Endothelial cell of umbilical vein (primary cell): Measurements from ENCODE around the gene IRAK1BP1.

Experiments used
- FOS ChIP-seq: IDR thresholded peaks from 2 replicates; pipeline ENCODE4 v1.6.1; 2011; ENCODE audit warnings: mild to moderate bottlenecking, low read length, moderate library complexity, borderline replicate concordance; ENCODE audit not compliant: insufficient read depth
- MAX ChIP-seq: IDR thresholded peaks from 2 replicates; pipeline ENCODE4 v1.6.1; 2011; ENCODE audit not compliant: insufficient read depth, insufficient read length
- POLR2A ChIP-seq: IDR thresholded peaks from 2 replicates; pipeline ENCODE4 v1.6.1; 2012; ENCODE audit warnings: low read depth, mild to moderate bottlenecking, control low read depth, low read length
- POLR2AphosphoS5 ChIP-seq: IDR thresholded peaks from 2 replicates; pipeline ENCODE4 v1.6.1; 2012; ENCODE audit warnings: low read depth, mild to moderate bottlenecking, control low read depth, low read length, moderate library complexity; ENCODE audit not compliant: insufficient read depth
- TF ChIP-seq, protein P1 (sequence below), 2 donors: IDR thresholded peaks; 1 replicate in 1 of 2; 2 replicates in 1 of 2; pipeline ENCODE4 v1.5.1; 2011; ENCODE audit warnings: low read length in 2 of 2, mild to moderate bottlenecking in 2 of 2, moderate library complexity in 2 of 2, control low read depth in 1 of 2, inconsistent platforms in 1 of 2, low read depth in 1 of 2; ENCODE audit not compliant: insufficient read depth in 1 of 2; ENCODE audit errors: extremely low read depth in 1 of 2

GRCh38 chr6:78875505-78875904 lies 8.2 kb downstream of the IRAK1BP1 start:
- TF ChIP-seq, protein P1, sequence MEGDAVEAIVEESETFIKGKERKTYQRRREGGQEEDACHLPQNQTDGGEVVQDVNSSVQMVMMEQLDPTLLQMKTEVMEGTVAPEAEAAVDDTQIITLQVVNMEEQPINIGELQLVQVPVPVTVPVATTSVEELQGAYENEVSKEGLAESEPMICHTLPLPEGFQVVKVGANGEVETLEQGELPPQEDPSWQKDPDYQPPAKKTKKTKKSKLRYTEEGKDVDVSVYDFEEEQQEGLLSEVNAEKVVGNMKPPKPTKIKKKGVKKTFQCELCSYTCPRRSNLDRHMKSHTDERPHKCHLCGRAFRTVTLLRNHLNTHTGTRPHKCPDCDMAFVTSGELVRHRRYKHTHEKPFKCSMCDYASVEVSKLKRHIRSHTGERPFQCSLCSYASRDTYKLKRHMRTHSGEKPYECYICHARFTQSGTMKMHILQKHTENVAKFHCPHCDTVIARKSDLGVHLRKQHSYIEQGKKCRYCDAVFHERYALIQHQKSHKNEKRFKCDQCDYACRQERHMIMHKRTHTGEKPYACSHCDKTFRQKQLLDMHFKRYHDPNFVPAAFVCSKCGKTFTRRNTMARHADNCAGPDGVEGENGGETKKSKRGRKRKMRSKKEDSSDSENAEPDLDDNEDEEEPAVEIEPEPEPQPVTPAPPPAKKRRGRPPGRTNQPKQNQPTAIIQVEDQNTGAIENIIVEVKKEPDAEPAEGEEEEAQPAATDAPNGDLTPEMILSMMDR (IDR thresholded peaks at IDR 0.05; ENCODE audit: extremely low read depth in 1 of 2, insufficient read depth in 1 of 2, low read depth in 1 of 2, low read length in 2 of 2) = no peak
- TF ChIP-seq POLR2A (no peak), POLR2AphosphoS5 (no peak), FOS (no peak), MAX (no peak)
